ENCODE measurements around the gene SMARCC1.

DNA sequence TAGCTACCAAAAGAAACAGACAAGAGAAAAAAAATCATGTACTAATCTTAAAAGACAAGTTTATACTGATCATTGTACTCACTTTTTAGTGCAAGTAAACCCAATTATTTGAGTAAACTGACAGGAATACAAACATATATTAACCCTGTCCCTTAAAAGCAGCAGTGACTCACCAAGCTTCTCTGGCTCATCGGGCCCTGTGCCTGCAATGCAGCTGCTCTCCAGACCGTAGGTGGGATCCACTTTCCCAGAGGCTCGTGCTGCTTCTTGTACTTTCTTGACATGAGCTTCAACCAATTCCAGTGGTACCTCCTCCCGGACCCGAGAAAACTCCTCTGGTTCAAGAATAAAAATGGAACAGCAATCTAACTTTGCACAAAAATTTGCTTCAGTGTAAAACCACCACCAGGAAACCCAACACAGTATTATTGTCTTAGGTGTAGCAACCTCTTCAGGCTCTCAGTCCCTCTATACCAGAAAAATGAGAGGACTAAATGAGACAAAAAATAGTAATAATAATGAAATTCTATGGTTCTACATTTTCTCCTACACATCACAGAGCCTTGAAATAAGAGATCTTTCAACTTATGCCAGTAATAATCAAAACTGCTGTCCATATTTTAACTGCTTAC is 120.5 kb downstream of the SMARCC1 start:
- TF ChIP-seq, protein P1, sequence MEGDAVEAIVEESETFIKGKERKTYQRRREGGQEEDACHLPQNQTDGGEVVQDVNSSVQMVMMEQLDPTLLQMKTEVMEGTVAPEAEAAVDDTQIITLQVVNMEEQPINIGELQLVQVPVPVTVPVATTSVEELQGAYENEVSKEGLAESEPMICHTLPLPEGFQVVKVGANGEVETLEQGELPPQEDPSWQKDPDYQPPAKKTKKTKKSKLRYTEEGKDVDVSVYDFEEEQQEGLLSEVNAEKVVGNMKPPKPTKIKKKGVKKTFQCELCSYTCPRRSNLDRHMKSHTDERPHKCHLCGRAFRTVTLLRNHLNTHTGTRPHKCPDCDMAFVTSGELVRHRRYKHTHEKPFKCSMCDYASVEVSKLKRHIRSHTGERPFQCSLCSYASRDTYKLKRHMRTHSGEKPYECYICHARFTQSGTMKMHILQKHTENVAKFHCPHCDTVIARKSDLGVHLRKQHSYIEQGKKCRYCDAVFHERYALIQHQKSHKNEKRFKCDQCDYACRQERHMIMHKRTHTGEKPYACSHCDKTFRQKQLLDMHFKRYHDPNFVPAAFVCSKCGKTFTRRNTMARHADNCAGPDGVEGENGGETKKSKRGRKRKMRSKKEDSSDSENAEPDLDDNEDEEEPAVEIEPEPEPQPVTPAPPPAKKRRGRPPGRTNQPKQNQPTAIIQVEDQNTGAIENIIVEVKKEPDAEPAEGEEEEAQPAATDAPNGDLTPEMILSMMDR (IDR thresholded peaks at IDR 0.05; ENCODE audit: insufficient read depth, low read length, poor library complexity, severe bottlenecking), result no peak
- TF ChIP-seq EZH2phosphoT487 (conservative IDR thresholded peaks at IDR 0.05; ENCODE audit: low read length), result no peak
